ENCODE data around the gene GRID2IP.

The GRID2IP gene

DNA sequence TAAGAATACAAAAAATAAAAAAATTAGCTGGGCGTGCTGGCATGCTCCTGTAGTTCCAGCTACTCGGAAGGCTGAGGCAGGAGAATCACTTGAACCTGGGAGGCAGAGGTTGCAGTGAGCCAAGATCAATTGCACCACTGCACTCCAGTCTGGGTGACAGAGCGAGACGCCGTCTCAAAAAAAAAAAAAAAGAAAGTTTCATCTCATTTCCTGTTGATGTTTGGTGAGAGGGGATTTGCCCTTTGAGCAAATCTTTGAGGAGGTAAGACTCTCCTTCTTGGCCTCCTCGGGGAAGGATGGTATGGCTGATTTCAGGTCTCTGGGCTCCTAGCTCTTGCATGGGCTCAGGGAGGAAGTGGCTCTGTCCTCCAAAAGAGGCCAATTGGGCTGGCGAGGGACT lies 3.6 kb upstream of the GRID2IP start:
- Histone ChIP-seq H3K4me3 (ENCODE audit: low read length) (no peak overlapping the region), H3K9ac (ENCODE audit: low read length) (no peak overlapping the region), H3K4me2 (ENCODE audit: low read length) (no peak overlapping the region)

GRCh38 chr7:6553448-6554044 lies 2.3 kb upstream of the GRID2IP start:
- Histone ChIP-seq H2AFZ (ENCODE audit: low read depth, low read length) (no peak overlapping the region), H3K4me3 (ENCODE audit: low read length) (no peak overlapping the region), H3K4me1 (ENCODE audit: low read length) (no peaks in the 10 kb centered on the region), H3K4me2 (ENCODE audit: low read length) (no peak overlapping the region), H3K36me3 (replicated peaks; ENCODE audit: low read depth, low read length) (no peaks in the 10 kb centered on the region), H3K27ac (ENCODE audit: low read length) (no peak overlapping the region), H3K27me3 (ENCODE audit: low read depth, low read length) (no peaks in the 10 kb centered on the region), H3K79me2 (ENCODE audit: low read length) (no peaks in the 10 kb centered on the region), H3K9ac (ENCODE audit: low read length) (no peak overlapping the region), H3K9me3 (ENCODE audit: insufficient read depth, low read length) (no peaks in the 10 kb centered on the region), H4K20me1 (ENCODE audit: insufficient read depth, low read length) (no peaks in the 10 kb centered on the region)
- TF ChIP-seq EZH2phosphoT487 (IDR thresholded peaks at IDR 0.05; ENCODE audit: low read depth) (no peak), CTCF (IDR thresholded peaks at IDR 0.05; ENCODE audit: low read depth, low read length) (no peak)

More for the DNA sequence above, 3.6 kb upstream of the GRID2IP start:
- Histone ChIP-seq H3K79me2 (ENCODE audit: low read length) (no peaks in the 10 kb centered on the region), H4K20me1 (ENCODE audit: insufficient read depth, low read length) (no peaks in the 10 kb centered on the region), H3K27me3 (ENCODE audit: low read depth, low read length) (no peaks in the 10 kb centered on the region), H3K4me1 (ENCODE audit: low read length) (no peaks in the 10 kb centered on the region), H3K36me3 (replicated peaks; ENCODE audit: low read depth, low read length) (no peaks in the 10 kb centered on the region), H3K27ac (ENCODE audit: low read length) (no peak overlapping the region), H2AFZ (ENCODE audit: low read depth, low read length) (no peak overlapping the region), H3K9me3 (ENCODE audit: insufficient read depth, low read length) (no peaks in the 10 kb centered on the region)
- TF ChIP-seq CTCF (IDR thresholded peaks at IDR 0.05; ENCODE audit: low read depth, low read length) (no peak), EZH2phosphoT487 (IDR thresholded peaks at IDR 0.05; ENCODE audit: low read depth) (no peak)

DNA sequence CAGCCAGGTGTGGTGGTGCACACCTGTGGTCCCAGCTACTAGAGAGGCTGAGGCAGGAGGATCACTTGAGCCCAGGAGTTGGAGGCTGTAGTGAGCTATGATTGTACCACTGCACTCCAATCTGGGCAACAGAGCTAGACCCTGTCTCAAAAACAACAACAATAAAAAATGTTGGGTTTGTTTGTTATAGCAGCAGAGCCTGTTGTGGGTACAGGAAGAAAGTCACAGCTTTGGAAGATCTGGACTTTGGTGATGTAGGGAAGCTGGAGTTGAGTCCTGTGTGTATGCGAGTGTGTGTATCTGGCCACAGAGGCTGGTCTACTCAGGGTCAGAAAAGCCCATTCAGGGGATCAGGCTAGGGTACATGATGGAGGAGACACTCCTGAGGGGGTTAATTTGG lies 3.9 kb downstream of the GRID2IP start:
- H3K4me1 ChIP-seq (ENCODE audit: low read length), result no peaks in the 10 kb centered on the region
- H3K9ac ChIP-seq (ENCODE audit: low read length), result no peak overlapping the region
- no peaks in the 10 kb centered on the region for H3K27me3 ChIP-seq (ENCODE audit: low read depth, low read length)
- H3K4me2 ChIP-seq (ENCODE audit: low read length), result no peak overlapping the region
- H2AFZ ChIP-seq (ENCODE audit: low read depth, low read length), result no peak overlapping the region
- H3K4me3 ChIP-seq (ENCODE audit: low read length), result no peak overlapping the region
- no peaks in the 10 kb centered on the region for H4K20me1 ChIP-seq (ENCODE audit: insufficient read depth, low read length)
- H3K27ac ChIP-seq (ENCODE audit: low read length), result no peak overlapping the region
- TF ChIP-seq CTCF (IDR thresholded peaks at IDR 0.05; ENCODE audit: low read depth, low read length) (no peak), EZH2phosphoT487 (IDR thresholded peaks at IDR 0.05; ENCODE audit: low read depth) (no peak)
- no peaks in the 10 kb centered on the region for H3K9me3 ChIP-seq (ENCODE audit: insufficient read depth, low read length)
- H3K36me3 ChIP-seq (replicated peaks; ENCODE audit: low read depth, low read length), result no peaks in the 10 kb centered on the region
- no peaks in the 10 kb centered on the region for H3K79me2 ChIP-seq (ENCODE audit: low read length)

DNA sequence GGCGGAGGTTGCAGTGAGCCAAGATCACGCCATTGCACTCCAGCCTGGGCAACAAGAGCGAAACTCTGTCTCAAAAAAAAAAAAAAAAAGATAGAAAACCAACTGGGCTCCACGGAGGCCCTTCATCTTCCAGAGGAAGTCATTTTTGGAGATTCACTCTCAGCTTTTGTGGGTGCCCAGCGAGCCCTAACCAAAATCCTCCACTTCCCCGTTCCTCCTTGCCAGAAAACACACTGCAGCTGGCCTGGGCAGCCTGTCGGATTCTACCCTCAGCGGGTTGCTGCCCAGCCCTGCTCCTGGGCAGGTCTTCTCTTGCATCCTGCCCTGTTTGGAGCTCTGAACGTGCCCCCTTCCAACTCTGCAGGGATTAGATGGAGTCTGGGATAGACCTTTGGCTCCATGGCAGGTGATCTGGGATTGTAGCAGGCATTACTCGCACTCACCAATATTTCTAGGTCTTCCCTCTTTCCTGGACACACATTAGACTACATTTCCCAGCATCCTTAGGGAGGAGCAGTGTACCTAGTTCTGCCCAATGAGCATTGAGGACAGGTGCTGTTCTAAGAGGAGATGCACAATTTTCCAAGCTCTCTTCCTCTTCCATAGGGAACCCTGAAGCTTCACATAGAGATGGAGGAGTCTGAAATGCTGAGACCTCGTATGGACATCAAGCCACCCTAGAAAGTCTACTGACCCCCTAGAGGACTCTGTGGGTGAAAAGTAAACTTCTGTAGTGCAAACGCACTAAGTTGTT lies 4.6 kb downstream of the GRID2IP start:
- Histone ChIP-seq H4K20me1 (ENCODE audit: insufficient read depth, low read length) (no peaks in the 10 kb centered on the region), H3K4me1 (ENCODE audit: low read length) (no peaks in the 10 kb centered on the region), H3K4me3 (ENCODE audit: low read length) (no peak overlapping the region), H2AFZ (ENCODE audit: low read depth, low read length) (no peak overlapping the region), H3K9me3 (ENCODE audit: insufficient read depth, low read length) (no peaks in the 10 kb centered on the region), H3K9ac (ENCODE audit: low read length) (no peak overlapping the region), H3K79me2 (ENCODE audit: low read length) (no peaks in the 10 kb centered on the region), H3K27ac (ENCODE audit: low read length) (no peak overlapping the region), H3K27me3 (ENCODE audit: low read depth, low read length) (no peaks in the 10 kb centered on the region), H3K4me2 (ENCODE audit: low read length) (no peak overlapping the region), H3K36me3 (replicated peaks; ENCODE audit: low read depth, low read length) (no peaks in the 10 kb centered on the region)
- TF ChIP-seq EZH2phosphoT487 (IDR thresholded peaks at IDR 0.05; ENCODE audit: low read depth) (no peak), CTCF (IDR thresholded peaks at IDR 0.05; ENCODE audit: low read depth, low read length) (no peak)
